HG02763 (cell line): ENCODE data around the gene SPDL1.
A peak's percentile ranks its signal among the peaks of the same experiment; 100 is the strongest.
"Not testable (repeated sequence)": the region's sequence is repeated elsewhere in the genome, so short reads cannot be mapped to it uniquely, and the experiment has no call there.

Experiments used
- ATAC-seq: cut with Tn5 transposase; IDR thresholded peaks from one replicate; pipeline ENCODE4 v1.9.1; 2021; ENCODE audit warnings: mild to moderate bottlenecking, moderate library complexity; ENCODE audit not compliant: unreplicated experiment

Gene SPDL1

DNA sequence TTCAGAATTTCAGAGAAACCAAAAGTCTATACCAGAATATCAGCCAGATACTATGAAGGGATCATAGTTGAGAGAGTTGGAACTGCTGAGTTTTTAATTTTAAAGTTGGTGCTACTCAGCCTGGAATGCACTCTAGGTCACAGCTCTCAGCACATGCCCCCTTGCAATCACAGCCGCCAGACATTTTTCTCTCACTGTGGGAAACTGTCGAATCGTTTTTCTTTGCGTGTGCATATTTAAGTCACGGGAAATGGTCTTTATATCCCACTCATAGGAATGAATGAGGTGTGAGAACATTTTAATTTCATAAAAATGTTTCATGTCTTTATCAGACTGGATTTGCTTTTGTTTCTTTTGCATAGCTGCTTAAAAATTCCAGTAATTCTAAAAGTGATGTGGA, 12.2 kb upstream of the SPDL1 start:
- no peak for ATAC-seq

DNA sequence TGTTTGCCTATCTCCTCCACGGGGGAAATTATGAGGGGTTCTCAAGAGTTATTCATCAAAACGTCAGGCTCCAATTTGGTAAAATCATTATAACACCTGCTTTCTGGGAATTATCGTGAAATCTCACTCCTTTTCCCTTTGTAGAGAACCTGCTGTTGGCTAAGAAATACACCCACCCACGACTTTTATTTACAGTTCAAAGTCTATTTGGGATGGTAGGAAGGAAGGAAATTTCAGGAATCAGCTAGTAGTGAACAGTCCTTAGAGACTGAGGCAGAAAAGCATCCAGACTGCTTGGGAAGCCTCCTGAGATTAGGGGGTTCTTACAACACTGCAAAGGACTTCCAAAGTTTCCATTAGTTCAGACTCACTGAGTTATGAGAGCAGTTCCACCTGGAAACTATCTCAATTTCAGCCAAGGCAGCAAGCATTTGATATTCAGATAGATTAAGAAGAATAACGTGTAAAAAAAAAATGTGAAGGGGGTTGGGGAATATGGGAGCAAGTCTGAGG, 9.4 kb upstream of the SPDL1 start:
- no peak for ATAC-seq

DNA sequence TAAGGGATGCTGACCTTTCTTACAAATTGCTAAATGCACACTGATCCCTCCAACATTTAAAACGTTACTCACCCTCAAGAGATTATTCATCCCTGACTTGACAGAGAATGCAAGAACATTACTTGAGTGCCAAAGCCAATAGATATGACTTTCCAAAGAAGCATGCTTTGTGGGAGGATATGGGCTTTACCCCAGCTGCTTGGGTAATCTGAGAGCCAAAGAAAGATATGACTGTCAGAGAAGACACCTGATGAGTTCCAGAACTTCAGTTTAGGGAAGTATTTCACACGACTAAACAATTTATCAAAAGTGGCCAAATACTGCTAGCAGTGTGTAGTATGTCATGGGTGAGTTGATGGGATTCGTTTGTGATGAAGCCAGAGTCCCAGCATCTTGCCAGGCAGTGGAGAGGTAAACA, 7.4 kb upstream of the SPDL1 start:
- ATAC-seq: no peak

DNA sequence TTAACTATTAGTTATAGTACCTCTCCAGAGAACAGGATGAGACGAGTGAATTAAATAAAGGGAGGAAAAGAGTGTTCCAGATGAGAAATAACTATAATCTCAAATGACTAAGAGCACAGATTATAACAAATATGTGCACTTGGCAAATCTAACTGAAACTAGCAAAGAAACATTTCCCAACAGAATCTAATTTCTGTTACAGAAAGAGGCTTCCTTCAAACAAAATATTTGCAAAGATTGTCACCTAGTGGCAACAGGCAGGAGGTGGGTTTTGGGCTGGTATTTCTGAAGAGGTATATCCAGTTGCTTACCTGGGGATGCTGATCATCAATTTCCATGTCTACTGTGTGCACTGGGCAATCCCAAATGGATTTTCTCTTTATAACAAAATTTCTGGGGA, 5.6 kb upstream of the SPDL1 start:
- no peak for ATAC-seq

DNA sequence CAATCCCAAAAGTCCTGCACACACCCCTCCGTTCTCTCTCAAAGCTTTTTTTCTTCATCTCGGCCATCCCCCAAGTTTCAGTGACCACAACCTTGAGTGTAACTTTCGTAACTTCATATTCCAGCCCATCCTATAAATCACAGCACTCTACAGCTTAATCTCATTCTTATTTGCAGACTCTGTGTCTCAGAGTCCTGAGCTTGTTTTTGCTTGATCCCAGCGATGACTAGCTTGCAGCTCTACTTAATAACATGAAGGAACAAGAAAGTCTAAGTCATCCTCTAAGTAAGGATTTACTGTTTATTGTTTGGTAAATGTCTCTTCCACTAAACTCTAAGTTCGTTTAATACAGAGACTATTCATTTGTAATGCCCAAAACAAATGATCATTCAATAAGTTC, 2.6 kb upstream of the SPDL1 start:
- no peak for ATAC-seq

DNA sequence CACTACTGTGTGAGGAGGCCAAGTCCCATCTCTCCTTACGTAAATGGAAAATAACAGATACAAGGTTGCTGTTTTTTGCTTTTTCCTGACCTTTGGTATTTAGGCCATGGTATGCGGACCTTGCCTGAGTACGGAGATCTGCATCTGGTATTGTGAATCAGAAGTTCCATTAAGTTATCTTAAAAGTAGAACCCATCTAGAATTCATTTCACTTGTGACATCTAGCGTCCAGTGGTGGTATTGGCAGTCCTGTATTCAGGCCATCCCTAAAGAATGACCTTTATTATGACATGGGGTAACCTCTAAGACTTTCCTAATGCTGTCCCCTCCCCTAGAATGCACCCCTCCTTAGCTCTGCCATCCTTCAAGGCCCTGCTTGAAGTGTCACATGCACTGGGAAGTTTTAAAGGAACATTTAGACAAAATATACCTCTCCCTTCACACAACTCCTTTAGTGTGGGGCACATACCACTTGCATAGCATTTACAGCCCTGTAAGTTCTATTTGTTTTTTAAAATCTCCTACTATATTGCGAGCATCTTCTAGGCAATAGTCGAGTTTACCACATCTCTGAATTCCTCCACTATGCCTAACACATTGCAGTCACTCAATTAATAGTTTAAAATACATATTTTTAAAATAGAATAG, 1.9 kb upstream of the SPDL1 start:
- ATAC-seq: peak; percentile 38

DNA sequence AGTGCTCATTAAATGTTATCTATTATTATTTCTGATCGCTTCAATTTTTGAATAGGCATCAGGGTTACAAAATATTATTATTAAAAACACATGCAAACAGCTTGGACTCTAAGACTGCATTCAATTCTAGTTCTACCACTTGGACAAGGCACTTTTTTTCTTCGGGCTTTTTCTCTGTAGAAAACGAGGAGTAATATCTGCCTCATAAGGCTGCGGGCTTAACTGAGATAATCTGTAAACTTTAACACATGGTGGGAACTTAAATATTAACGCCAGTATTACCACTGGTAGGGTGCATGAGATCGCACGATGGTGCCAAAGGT, 511 bp upstream of the SPDL1 start:
- no peak for ATAC-seq

DNA sequence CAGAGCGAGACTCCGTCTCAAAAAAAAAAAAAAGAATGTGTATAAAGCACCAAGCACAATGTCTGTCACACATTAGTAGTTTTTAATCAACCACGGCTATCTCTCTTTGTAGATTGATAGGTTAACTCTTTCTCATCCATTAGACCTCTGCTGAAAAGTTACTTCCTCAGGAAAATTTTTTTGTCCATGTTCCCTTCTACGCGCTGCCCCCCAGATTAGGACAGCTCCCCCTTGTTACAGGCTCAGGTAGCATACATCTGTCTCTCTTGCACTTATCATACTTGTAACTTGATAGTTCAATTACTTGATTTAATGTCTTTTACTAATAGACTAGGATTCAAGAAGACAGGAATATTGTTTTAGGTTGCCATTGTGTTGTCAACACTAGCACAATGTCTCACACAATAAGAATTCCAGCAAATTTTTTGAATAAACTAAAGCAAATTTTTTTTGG, 1.5 kb downstream of the SPDL1 start:
- ATAC-seq: no peak

DNA sequence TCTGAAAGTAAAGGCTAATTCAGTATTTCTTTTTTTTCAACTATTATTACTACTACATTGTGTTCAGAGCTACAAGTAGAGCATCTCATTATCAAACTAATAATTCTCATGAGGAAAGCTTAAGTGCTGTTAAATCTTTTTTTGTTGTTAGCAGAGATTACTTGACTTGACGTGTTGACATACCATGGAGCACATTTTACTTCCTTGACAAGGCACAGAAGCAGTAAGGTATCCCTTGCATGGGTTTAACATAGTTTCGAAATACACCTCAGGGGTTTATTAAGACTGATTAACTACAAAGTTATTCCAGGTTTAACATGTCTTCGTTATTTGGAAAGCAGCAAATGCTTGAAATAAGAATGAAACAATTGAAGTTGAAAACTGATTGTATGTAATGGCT, 7.0 kb downstream of the SPDL1 start:
- no peak for ATAC-seq

DNA sequence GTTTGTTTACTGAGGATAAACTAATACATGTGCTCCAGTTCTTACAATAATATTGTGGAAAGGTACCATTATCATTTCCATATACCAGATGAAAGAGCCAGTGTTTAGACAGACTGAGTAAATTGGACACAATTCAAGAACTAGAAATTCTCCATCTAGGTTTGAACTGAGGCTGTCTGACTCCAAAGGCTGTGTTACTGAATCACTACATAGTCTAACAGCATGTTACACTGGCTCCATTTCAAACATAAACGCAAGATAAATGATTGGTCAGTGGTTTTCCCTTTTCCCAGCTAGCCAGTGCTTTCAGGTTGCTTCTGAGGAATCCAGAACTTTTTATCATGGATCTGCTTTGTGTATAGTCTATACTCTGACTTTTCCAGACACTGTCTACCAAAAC, 8.1 kb downstream of the SPDL1 start:
- no peak for ATAC-seq

DNA sequence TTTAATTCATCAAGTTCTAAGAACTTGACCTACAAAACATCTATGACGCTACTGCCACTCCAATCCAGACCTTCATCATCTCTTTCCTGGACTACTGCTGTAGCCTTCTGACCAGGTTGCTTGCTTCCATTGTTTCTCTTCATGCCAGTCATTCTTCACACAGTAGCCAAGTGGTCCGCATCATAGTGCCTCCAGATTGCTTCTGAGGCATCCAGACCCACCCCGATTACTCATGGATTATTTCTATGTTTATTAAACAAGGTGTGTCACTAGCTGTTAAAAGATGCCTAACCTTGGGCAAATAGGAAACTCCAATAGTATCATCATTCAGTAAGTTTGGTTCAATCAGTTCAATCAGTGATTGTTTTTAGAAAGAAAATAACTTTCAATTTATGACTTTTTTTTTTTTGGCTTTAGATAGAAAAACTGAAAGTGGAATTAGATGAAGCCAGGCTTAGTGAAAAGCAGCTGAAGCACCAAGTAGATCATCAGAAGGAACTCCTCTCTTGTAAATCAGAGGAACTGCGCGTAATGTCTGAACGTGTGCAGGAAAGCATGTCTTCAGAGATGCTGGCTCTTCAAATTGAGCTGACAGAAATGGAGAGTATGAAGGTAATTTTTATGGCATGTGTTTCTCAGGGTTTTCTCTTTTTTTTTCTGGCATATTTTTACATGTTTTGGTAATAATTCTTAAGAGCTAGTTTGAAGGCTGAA, 9.5 kb downstream of the SPDL1 start:
- no peak for ATAC-seq

DNA sequence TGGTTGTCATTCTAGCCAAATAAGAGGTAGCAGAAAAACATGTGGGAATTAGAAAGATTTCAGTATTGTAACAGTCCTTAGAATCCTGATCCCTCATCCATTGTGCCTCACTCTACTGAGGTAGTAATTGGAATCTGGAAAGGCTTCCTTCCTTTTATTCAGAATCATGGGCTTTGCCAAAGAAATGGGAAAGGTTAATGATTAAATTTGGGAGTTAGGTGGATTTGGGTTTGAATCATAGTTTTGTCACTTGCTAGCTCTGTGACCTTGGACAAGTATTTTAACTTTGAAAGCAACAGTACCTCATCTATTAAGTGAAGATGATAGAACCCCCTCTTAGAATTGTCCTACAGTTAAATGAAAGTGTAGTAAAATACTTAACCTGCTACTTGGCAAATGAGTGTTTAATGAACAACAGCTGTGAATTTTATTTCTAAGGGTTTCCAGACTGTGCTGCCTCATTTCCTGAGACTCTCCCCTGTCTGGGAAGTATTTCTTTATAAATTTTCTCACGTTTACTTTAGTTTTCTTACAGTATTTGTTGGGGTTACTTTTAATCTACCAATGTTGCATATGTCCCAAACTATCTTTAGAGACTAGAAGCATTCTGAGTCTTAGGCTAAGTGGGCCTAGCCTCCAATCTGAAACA, 11.7 kb downstream of the SPDL1 start:
- no peak for ATAC-seq

DNA sequence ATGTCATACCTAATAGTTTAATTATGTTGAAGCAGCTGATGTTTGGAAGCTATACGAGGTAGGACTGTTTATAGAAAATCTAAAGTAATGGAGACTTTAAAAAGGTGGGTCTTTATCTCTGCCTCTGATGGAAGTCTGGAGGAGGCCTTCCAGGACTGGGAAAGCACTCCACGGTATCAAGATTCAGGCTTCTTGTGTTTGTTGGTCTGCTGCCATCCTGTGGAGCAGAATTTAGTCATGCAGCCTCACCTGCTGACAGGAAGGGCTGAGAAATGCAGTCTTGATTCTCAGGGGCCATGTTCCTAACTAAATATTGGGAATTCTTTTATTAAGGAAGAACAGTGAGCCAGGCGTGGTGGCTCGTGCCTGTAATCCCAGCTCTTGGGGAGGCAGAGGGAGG, 15.9 kb downstream of the SPDL1 start:
- ATAC-seq: no peak

DNA sequence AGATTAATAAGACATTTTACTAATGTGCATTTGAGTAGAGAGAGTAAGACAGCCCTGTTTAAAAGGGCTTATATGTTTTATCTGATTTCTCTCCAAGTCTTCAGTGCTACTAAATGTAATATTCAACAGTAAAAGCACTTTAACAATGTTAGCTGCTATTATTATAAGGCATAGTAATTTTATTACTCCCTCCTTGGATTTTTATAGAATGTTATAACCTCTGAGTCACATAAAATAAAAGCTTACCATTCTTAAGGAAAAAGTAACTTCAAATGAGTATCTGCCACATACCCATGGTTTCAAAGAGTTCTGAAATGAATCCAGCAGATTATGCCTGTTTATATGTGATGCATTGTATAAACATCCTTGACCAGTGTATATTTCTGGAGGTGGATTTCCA, 19.0 kb downstream of the SPDL1 start:
- no peak for ATAC-seq

DNA sequence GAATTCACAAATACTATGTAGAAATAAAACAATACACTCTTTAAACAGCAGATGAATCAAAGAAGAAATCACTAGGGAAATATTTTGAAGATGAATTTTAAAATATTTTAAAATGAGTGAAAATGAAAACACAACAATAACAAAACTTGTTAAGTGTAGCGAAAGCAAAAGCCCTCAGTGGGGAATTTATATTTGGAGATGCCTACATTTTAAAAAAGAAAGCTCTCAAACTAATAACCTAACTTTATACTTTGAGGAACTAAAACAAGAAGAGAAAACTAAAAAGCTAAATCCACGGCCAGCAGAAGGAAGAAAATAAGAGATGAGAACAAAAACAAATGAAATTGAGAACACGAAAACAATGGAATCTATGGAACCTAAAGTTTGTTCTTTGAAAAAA, 22.7 kb downstream of the SPDL1 start:
- ATAC-seq: no peak

DNA sequence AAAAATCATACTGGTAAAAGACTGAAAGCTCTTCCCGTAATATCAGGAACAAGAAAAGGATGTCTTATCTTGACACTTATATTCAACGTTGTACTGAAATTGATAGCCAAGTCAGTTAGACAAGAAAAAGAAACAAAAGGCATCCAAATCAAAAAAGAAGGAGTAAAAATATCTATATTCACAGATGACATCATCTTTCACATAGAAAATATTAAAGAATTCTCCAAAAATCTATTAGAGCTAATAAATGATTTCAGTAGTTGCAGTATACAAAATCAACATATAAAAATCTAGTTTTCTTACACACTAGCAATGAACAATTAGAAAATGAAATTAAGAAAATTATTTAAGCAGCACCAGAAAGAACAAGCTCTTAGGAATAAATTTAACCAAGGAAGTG, 24.3 kb downstream of the SPDL1 start:
- ATAC-seq: no peak

DNA sequence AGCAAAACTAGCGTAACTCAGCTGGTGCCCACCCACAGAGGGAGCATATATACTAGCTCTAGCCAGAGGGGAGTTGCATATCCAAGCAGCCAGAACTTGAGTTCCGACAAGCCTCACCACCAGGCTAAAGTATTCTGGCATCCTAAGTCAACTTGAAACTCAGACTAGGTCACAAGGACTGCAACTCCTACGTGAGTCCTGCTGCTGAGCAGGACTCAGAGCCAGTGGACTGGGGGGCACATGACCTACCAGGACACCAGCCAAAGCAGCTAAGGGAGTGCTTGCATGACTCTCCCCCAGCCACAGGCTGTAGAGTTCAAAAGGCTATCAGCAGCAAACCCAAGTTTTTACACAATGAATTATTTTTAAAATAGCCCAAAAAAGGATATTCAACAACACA, 26.1 kb downstream of the SPDL1 start:
- no peak for ATAC-seq

DNA sequence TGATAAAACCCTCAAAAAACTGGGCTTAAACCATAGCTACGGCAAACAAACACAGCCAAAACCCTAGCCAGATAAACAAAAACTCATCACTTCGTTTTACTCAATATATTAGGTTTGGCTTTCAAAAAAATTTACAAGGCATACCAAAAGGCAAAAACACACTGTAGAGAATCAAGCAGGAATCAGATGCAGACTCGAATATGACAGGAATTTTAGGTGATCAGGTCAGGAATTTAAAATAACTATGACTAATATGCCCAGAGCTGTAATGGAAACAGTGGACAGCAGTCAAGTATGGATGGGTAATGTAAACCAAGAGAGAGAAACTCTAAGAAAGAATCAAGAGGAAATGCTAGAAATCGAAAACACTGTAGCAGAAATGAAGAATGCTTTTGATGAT, 27.0 kb downstream of the SPDL1 start:
- ATAC-seq: no peak

DNA sequence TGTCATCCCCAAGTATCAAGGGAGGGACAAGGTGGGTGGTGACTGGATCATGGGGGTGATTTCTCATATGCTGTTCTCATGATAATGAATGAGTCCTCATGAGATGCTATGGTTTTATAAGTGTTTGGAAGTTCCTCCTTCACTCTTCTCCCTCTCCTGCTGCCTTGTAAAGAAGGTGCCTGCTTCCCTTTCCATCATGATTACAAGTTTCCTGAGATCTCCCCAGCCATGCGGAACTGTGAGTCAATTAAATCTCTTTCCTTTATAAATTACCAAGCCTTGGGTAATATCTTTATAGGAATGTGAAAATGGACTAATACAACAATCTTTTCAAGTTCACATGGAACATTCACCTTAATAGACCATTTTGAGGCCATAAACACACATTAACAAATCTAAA, 32.0 kb downstream of the SPDL1 start:
- no peak for ATAC-seq

DNA sequence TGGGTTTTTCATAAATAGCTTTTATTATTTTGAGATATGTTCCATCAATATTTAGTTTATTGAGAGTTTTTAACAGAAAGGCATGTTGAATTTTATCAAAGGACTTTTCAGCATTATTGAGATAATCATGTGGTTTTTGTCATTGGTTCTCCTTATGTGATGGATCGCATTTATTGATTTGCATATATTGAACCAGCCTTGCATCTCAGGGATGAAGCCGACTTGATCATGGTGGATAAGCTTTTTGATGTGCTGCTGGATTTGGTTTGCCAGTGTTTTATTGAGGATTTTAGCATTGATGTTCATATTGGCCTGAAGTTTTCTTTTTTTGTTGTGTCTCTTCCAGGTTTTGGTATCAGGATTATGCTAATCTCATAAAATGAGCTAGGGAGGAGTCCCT, 40.7 kb downstream of the SPDL1 start:
- not testable (repeated sequence) for ATAC-seq

DNA sequence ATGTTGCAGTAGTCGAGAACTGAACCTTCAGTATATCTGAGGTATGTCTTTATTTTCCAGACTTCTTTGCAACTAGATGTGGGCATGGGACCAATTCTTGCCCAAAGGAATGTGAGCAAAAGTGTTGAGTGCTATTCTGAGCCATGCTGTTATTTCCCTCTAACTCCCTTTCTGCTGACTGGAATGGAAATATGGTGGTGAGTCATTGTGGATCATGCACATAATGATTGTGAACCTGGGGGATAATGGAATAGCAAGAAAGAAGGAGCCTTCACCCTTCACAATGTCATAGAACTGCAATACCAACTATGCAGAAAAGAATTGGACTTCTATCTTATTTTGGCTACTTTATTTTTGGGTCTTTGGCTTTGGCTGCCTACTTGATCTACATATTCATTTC, 43.2 kb downstream of the SPDL1 start:
- no peak for ATAC-seq

DNA sequence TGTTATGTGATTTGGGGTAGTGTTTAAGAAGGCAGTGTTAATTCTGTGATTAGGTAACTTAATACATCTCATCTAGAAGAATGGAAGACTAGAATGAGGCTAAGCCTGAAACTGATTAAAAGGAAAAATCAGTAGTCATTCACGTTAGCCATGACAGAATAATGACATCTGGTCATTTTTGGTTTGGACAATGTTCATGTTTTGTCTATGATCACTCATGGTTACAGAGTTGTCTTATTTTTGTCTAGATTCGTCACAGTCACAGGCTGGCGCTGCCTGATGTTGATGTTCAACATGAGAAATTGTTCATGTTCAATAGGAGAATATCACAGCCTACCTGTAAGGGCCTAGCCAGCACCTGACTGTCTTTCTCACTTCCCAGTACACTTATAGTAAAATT, 44.0 kb downstream of the SPDL1 start:
- ATAC-seq: no peak
